ENCODE results near the gene LRP4.

The LRP4 gene

GRCh38 chr11:46890665-46891064, 27.7 kb downstream of the LRP4 start:
- peak; percentile 13 for DNase-seq

GRCh38 chr11:46889689-46890475, 28.5 kb downstream of the LRP4 start:
- DNase-seq: peak; percentile 71

- DNase-seq: no peak
Observed at GRCh38 chr11:46889251-46889650, 29.1 kb downstream of the LRP4 start.

- no peak for DNase-seq
Observed at GRCh38 chr11:46888636-46889035, 29.7 kb downstream of the LRP4 start.

- no peak for DNase-seq
Observed at GRCh38 chr11:46886211-46886610, 32.1 kb downstream of the LRP4 start.

GRCh38 chr11:46879056-46879585, 39.2 kb downstream of the LRP4 start:
- DNase-seq: no peak

GRCh38 chr11:46877580-46877979, 40.8 kb downstream of the LRP4 start:
- DNase-seq: no peak

GRCh38 chr11:46876471-46876870, 41.9 kb downstream of the LRP4 start:
- no peak for DNase-seq

- no peak for DNase-seq
Observed at GRCh38 chr11:46874586-46874985, 43.8 kb downstream of the LRP4 start.

- DNase-seq: no peak
Observed at GRCh38 chr11:46868912-46869311, 49.4 kb downstream of the LRP4 start.

- DNase-seq: peak; percentile 48
Observed at GRCh38 chr11:46865340-46865739, 53.0 kb downstream of the LRP4 start.

- DNase-seq: no peak
Observed at GRCh38 chr11:46860218-46860617, 58.1 kb downstream of the LRP4 start.

GRCh38 chr11:46858920-46859546, 59.3 kb downstream of the LRP4 start:
- no peak for DNase-seq

GRCh38 chr11:46857666-46858065, 60.7 kb downstream of the LRP4 start:
- no peak for DNase-seq

GRCh38 chr11:46856605-46857343, 61.6 kb downstream of the LRP4 start:
- no peak for DNase-seq

- no peak for DNase-seq
Observed at GRCh38 chr11:46855863-46856262, 62.5 kb downstream of the LRP4 start.

- no peak for DNase-seq
Observed at GRCh38 chr11:46855167-46855566, 63.2 kb downstream of the LRP4 start.

- DNase-seq: no peak
Observed at GRCh38 chr11:46850829-46851380, 67.4 kb downstream of the LRP4 start.

GRCh38 chr11:46849631-46850030, 68.7 kb downstream of the LRP4 start:
- no peak for DNase-seq

- no peak for DNase-seq
Observed at GRCh38 chr11:46846510-46846830, 71.9 kb downstream of the LRP4 start.

- DNase-seq: peak; percentile 91
Observed at GRCh38 chr11:46845740-46846509, 72.4 kb downstream of the LRP4 start, which contains the start of gene CKAP5. Gene CKAP5, minus strand, starts transcription at chr11:46846280. Its CDS starts 25,049 bp downstream, at chr11:46821231.

GRCh38 chr11:46845440-46845739, 73.0 kb downstream of the LRP4 start:
- no peak for DNase-seq

- no peak for DNase-seq
Observed at GRCh38 chr11:46840116-46840515, 78.2 kb downstream of the LRP4 start.
